A673 (cell line): ENCODE results near the gene SERPINB13. TPM values are rescaled to one million over a fixed set of nuclear protein-coding genes. Genes with fewer than 3 reads are reported as not detected.

Experiments used
- BruUV-seq: library from RNA; stranded (reverse); fragments of 400-500 nt; replicated peaks from 2 replicates; lab custom pipeline; 2021; lab: Mats Ljungman, UMichigan
- CTCF ChIA-PET: fragments of 300-600 bp; sonication (Branson Sonifier 250); formaldehyde crosslinking; loops from one replicate; lab custom pipeline; 2022; ENCODE audit warnings: antibody characterized with exemption; lab: Charles Lee
- POLR2A ChIA-PET: fragments of 300-600 bp; sonication (Branson Sonifier 250); formaldehyde crosslinking; loops from one replicate; lab custom pipeline; 2022; ENCODE audit warnings: antibody characterized with exemption; ENCODE audit not compliant: low non-redundant PET; lab: Charles Lee
- DNase-seq: peaks from one replicate; pipeline ENCODE4 v3.0.0-alpha.2; 2015; ENCODE audit warnings: low spot score
- H3K27ac ChIP-seq: fragments of 200-600 bp; sonication (generic); 2 replicates; pipeline ENCODE4 v1.5.1; 2016; ENCODE audit warnings: mixed run types, low read depth, mild to moderate bottlenecking, mixed read lengths, antibody characterized with exemption, low read length; ENCODE audit not compliant: poor library complexity, severe bottlenecking
- H3K27me3 ChIP-seq: fragments of 200-600 bp; sonication (generic); replicated peaks from 2 replicates; pipeline ENCODE4 v1.6.1; 2017; ENCODE audit warnings: mixed run types, low read depth, mild to moderate bottlenecking, mixed read lengths, antibody characterized with exemption, low read length; ENCODE audit not compliant: insufficient read depth, poor library complexity
- H3K36me3 ChIP-seq: fragments of 200-600 bp; sonication (generic); 2 replicates; pipeline ENCODE4 v1.6.1; 2016; ENCODE audit warnings: mixed run types, mild to moderate bottlenecking, mixed read lengths, antibody characterized with exemption, low read length; ENCODE audit not compliant: insufficient read depth, poor library complexity, severe bottlenecking
- H3K4me1 ChIP-seq: fragments of 200-600 bp; sonication (generic); 2 replicates; pipeline ENCODE4 v1.6.1; 2017; ENCODE audit warnings: mixed run types, mild to moderate bottlenecking, mixed read lengths, antibody characterized with exemption, low read length; ENCODE audit not compliant: insufficient read depth, poor library complexity, severe bottlenecking
- H3K4me3 ChIP-seq: fragments of 200-600 bp; sonication (generic); 2 replicates; pipeline ENCODE4 v1.5.1; 2016; ENCODE audit warnings: low read depth, mixed run types, mild to moderate bottlenecking, mixed read lengths, low read length; ENCODE audit not compliant: poor library complexity, severe bottlenecking
- H3K9me3 ChIP-seq: fragments of 200-600 bp; sonication (generic); 2 replicates; pipeline ENCODE4 v1.6.1; 2016; ENCODE audit warnings: mixed run types, low read depth, mild to moderate bottlenecking, mixed read lengths, antibody characterized with exemption, low read length; ENCODE audit not compliant: poor library complexity, severe bottlenecking
- EZH2 ChIP-seq: fragments of 200-600 bp; sonication (generic); IDR thresholded peaks from 2 replicates; pipeline ENCODE4 v1.6.1; 2017; ENCODE audit warnings: borderline replicate concordance, low read depth, mild to moderate bottlenecking, mixed read lengths, antibody characterized with exemption, low read length; ENCODE audit not compliant: poor library complexity, severe bottlenecking
- intact Hi-C: fragments of 100-400 bp; cut with micrococcal nuclease; formaldehyde crosslinking; loops from one replicate; pipeline ENCODE4 v1.10.0; 2022; ENCODE audit not compliant: unreplicated experiment
- total RNA-seq: library from RNA; stranded (reverse); gene quantifications from 2 replicates; pipeline ENCODE4 v1.2.3, GENCODE V29; 2021
- TF ChIP-seq, protein P1 (sequence below): fragments of 300-800, 200-600 bp; sonication (generic); conservative IDR thresholded peaks from 2 replicates; pipeline ENCODE4 v1.5.1; 2017; ENCODE audit warnings: low read depth, mild to moderate bottlenecking, antibody characterized with exemption, low read length, moderate library complexity, mixed read lengths

SERPINB13 gene
- total RNA-seq, 1 experiment from 2014 or later, result 0.49 TPM

- no peaks in the 10 kb centered on the region for H3K27me3 ChIP-seq
- CTCF ChIA-PET, result no interaction called here
- TF ChIP-seq EZH2, result no peak
- TF ChIP-seq, protein P1, sequence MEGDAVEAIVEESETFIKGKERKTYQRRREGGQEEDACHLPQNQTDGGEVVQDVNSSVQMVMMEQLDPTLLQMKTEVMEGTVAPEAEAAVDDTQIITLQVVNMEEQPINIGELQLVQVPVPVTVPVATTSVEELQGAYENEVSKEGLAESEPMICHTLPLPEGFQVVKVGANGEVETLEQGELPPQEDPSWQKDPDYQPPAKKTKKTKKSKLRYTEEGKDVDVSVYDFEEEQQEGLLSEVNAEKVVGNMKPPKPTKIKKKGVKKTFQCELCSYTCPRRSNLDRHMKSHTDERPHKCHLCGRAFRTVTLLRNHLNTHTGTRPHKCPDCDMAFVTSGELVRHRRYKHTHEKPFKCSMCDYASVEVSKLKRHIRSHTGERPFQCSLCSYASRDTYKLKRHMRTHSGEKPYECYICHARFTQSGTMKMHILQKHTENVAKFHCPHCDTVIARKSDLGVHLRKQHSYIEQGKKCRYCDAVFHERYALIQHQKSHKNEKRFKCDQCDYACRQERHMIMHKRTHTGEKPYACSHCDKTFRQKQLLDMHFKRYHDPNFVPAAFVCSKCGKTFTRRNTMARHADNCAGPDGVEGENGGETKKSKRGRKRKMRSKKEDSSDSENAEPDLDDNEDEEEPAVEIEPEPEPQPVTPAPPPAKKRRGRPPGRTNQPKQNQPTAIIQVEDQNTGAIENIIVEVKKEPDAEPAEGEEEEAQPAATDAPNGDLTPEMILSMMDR, result no peak
- POLR2A ChIA-PET, result no interaction called here
- H3K36me3 ChIP-seq, result no peaks in the 10 kb centered on the region
- no peak overlapping the region for H3K4me3 ChIP-seq
- intact Hi-C loops, result no loop called here
- no TSS peak for BruUV-seq
- H3K4me1 ChIP-seq, result no peaks in the 10 kb centered on the region
- no peak overlapping the region for H3K27ac ChIP-seq
- no peak for DNase-seq
- peaks cover 5% of the 10 kb centered on the region for H3K9me3 ChIP-seq
Observed at GRCh38 chr18:63619661-63620060, 32.5 kb downstream of the SERPINB13 start.

DNA sequence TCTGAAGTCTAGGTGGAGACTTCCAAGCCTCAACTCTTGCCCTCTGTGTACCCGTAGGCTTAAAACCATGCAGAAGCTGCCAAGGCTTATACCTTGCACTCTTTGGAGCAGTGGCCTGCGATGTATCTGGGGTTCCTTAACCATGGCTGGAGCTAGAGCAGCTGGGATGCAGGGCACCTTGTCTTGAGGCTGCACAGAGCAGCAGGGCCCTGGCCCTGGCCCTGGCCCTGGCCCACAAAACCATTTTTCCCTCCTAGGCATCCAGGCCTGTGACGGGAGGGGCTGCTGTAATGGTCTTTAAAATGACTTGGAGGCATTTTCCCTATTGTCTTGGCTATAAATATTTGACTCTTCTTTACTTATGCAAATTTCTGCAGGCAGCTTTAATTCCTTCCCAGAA is 37.7 kb downstream of the SERPINB13 start:
- no peaks in the 10 kb centered on the region for H3K4me1 ChIP-seq
- H3K36me3 ChIP-seq, result no peaks in the 10 kb centered on the region
- CTCF ChIA-PET, result no interaction called here
- no peaks in the 10 kb centered on the region for H3K27me3 ChIP-seq
- DNase-seq, result no peak
- intact Hi-C loops, result no loop called here
- TF ChIP-seq, protein P1, result no peak
- no peak for TF ChIP-seq EZH2
- no TSS peak for BruUV-seq
- no peak overlapping the region for H3K27ac ChIP-seq
- no peak overlapping the region for H3K4me3 ChIP-seq
- POLR2A ChIA-PET, result no interaction called here
- H3K9me3 ChIP-seq, result peaks cover 22% of the 10 kb centered on the region

DNA sequence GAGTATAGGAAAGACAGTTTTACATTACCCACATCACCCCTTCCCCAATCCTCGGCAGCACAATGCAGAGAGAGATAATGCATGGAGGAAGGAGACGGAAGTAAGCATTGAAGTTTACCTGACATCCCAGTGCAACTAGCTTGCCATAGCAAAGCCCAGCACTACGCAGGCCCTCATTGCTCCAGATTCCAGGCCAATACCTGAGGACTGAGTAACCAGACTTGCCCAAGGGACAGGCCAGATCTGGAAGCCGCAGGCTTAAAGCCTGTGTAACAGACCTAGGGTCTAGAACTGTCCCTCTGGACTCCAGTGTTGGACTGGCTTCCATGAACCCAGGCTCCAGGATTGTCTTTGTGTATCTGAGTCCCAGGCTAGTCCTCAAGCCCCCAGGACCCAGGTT is 39.3 kb downstream of the SERPINB13 start:
- CTCF ChIA-PET, result no interaction called here
- no peaks in the 10 kb centered on the region for H3K27me3 ChIP-seq
- H3K9me3 ChIP-seq, result peaks cover 22% of the 10 kb centered on the region
- no peak for DNase-seq
- intact Hi-C loops, result no loop called here
- no peaks in the 10 kb centered on the region for H3K36me3 ChIP-seq
- H3K4me3 ChIP-seq, result no peak overlapping the region
- TF ChIP-seq, protein P1, result no peak
- no peak for TF ChIP-seq EZH2
- no peaks in the 10 kb centered on the region for H3K4me1 ChIP-seq
- no TSS peak for BruUV-seq
- POLR2A ChIA-PET, result no interaction called here
- H3K27ac ChIP-seq, result no peak overlapping the region
